Suprapubic skin (tissue), 4 donors: Measurements from ENCODE around the gene CNTD1. TPM values are rescaled to one million over a fixed set of nuclear protein-coding genes. Genes with fewer than 3 reads are reported as not detected.

Experiments
- DNase-seq, 2 donors: peaks; one replicate each; pipeline ENCODE4 v3.0.0-alpha.2; 2019; ENCODE audit warnings: low spot score in 2 of 2
- H3K27ac ChIP-seq: fragments of 200-600 bp; sonication (generic); one replicate; pipeline ENCODE4 v1.5.1; 2019
- H3K27me3 ChIP-seq: fragments of 200-600 bp; sonication (generic); one replicate; pipeline ENCODE4 v1.5.1; 2019
- H3K36me3 ChIP-seq: fragments of 200-600 bp; sonication (generic); one replicate; pipeline ENCODE4 v1.5.1; 2019
- H3K4me1 ChIP-seq: fragments of 200-600 bp; sonication (generic); one replicate; pipeline ENCODE4 v1.5.1; 2019
- H3K4me3 ChIP-seq: fragments of 200-600 bp; sonication (generic); one replicate; pipeline ENCODE4 v1.5.1; 2019; ENCODE audit warnings: mild to moderate bottlenecking
- H3K9me3 ChIP-seq: fragments of 200-600 bp; sonication (generic); one replicate; pipeline ENCODE4 v1.5.1; 2019
- CTCF ChIP-seq, 2 donors: fragments of 200-600 bp in 1 of 2; fragments of 450-650 bp in 1 of 2; sonication (generic) in 1 of 2; IDR thresholded peaks; one replicate each; pipeline ENCODE4 v1.5.1; 2016 to 2019; ENCODE audit warnings: antibody characterized with exemption in 2 of 2, mild to moderate bottlenecking in 1 of 2, moderate library complexity in 1 of 2
- EP300 ChIP-seq: sonication (generic); formaldehyde crosslinking; IDR thresholded peaks from one replicate; pipeline ENCODE4 v1.6.1; 2017; ENCODE audit warnings: antibody characterized with exemption
- POLR2A ChIP-seq, 2 donors: fragments of 450-650 bp; IDR thresholded peaks; one replicate each; pipeline ENCODE4 v1.6.1; 2017; ENCODE audit warnings: antibody characterized with exemption in 2 of 2, mild to moderate bottlenecking in 2 of 2, moderate library complexity in 2 of 2
- POLR2AphosphoS5 ChIP-seq, 3 donors: sonication (generic); formaldehyde crosslinking; IDR thresholded peaks; one replicate each; pipeline ENCODE4 v1.6.1; 2017; ENCODE audit warnings: antibody characterized with exemption in 3 of 3
- WGBS: methylation state at CpG from one replicate; pipeline ENCODE4 v1.1.5; 2018; 5-methylcytosine and 5-hydroxymethylcytosine counted together
- total RNA-seq, 4 donors: library from RNA; depleted of rRNA; stranded (reverse); fragments of >200 nt; gene quantifications; one replicate each; pipeline ENCODE4 v1.1.0, GENCODE V29; 2016

Gene CNTD1
- total RNA-seq, 4 donors from 2014 or later: 0.42 TPM; not detected in 3

- H3K9me3 ChIP-seq: no peaks in the 10 kb centered on the region
- no peak overlapping the region for H3K27ac ChIP-seq
- H3K4me1 ChIP-seq: peaks cover 20% of the 10 kb centered on the region
- no peak for TF ChIP-seq POLR2A (IDR thresholded peaks at IDR 0.05)
- no peak for TF ChIP-seq CTCF (IDR thresholded peaks at IDR 0.05)
- no peak for TF ChIP-seq EP300
- no peak for TF ChIP-seq POLR2AphosphoS5 (IDR thresholded peaks at IDR 0.05)
- H3K27me3 ChIP-seq: peaks cover 6% of the 10 kb centered on the region
- H3K4me3 ChIP-seq: no peak overlapping the region
- no peak for DNase-seq
- WGBS: 67% methylated on average over 3 of the region's 3 CpGs
- H3K36me3 ChIP-seq: peaks cover 44% of the 10 kb centered on the region
These were observed 23.0 kb upstream of the CNTD1 start for GRCh38 chr17:42775534-42776098.

- Histone ChIP-seq H3K27me3 (peaks cover 35% of the 10 kb centered on the region), H3K36me3 (peaks cover 44% of the 10 kb centered on the region), H3K4me3 (no peak overlapping the region), H3K27ac (no peak overlapping the region), H3K9me3 (no peaks in the 10 kb centered on the region), H3K4me1 (peaks cover 38% of the 10 kb centered on the region)
- no peak for TF ChIP-seq EP300
- no peak for TF ChIP-seq POLR2A (IDR thresholded peaks at IDR 0.05)
- TF ChIP-seq CTCF (IDR thresholded peaks at IDR 0.05): no peak
- no peak for TF ChIP-seq POLR2AphosphoS5 (IDR thresholded peaks at IDR 0.05)
- DNase-seq: no peak
- WGBS: 100% methylated on average over 4 of the region's 5 CpGs
These were observed 20.1 kb upstream of the CNTD1 start for GRCh38 chr17:42778570-42778969.

- WGBS: 70% methylated on average over 3 of the region's 3 CpGs
- peaks cover 44% of the 10 kb centered on the region for H3K36me3 ChIP-seq
- no peak for TF ChIP-seq POLR2AphosphoS5 (IDR thresholded peaks at IDR 0.05)
- TF ChIP-seq EP300: no peak
- TF ChIP-seq CTCF (IDR thresholded peaks at IDR 0.05): no peak
- no peak for TF ChIP-seq POLR2A (IDR thresholded peaks at IDR 0.05)
- H3K27me3 ChIP-seq: peaks cover 44% of the 10 kb centered on the region
- no peaks in the 10 kb centered on the region for H3K9me3 ChIP-seq
- no peak overlapping the region for H3K4me3 ChIP-seq
- H3K27ac ChIP-seq: no peak overlapping the region
- DNase-seq: no peak
- peaks cover 38% of the 10 kb centered on the region for H3K4me1 ChIP-seq
These were observed 19.2 kb upstream of the CNTD1 start for GRCh38 chr17:42779304-42779935.

- TF ChIP-seq CTCF (IDR thresholded peaks at IDR 0.05) (no peak), EP300 (no peak), POLR2A (IDR thresholded peaks at IDR 0.05) (no peak), POLR2AphosphoS5 (IDR thresholded peaks at IDR 0.05) (no peak)
- peaks cover 44% of the 10 kb centered on the region for H3K36me3 ChIP-seq
- peaks cover 52% of the 10 kb centered on the region for H3K27me3 ChIP-seq
- H3K4me1 ChIP-seq: peaks cover 38% of the 10 kb centered on the region
- 15% methylated on average over 28 of the region's 65 CpGs for WGBS
- no peaks in the 10 kb centered on the region for H3K9me3 ChIP-seq
- H3K27ac ChIP-seq: no peak within 1 kb of the TSS
- DNase-seq: no peak
- H3K4me3 ChIP-seq: peak within 1 kb of the TSS; percentile 53
These were observed 18.5 kb upstream of the CNTD1 start, which contains the start of gene WNK4 for GRCh38 chr17:42779936-42780850. Gene WNK4 (plus strand): TSS chr17:42780610. CDS start chr17:42780699, 89 bp downstream.
